K562 (cell line): ENCODE results near the gene HIF1AN. TPM values are rescaled to one million over a fixed set of nuclear protein-coding genes. Genes with fewer than 3 reads are reported as not detected.

Experiments
- BRF2 ChIP-seq: IDR thresholded peaks from 3 replicates; pipeline ENCODE4 v1.6.1; 2011; ENCODE audit warnings: borderline replicate concordance, mild to moderate bottlenecking; ENCODE audit not compliant: insufficient read length, insufficient read depth
- CBX8 ChIP-seq: fragments of 200-600 bp; sonication (generic); IDR thresholded peaks from 2 replicates; pipeline ENCODE4 v1.6.1; 2012; ENCODE audit warnings: borderline replicate concordance, mixed run types, low read depth, mild to moderate bottlenecking, moderate library complexity, mixed read lengths, low read length, control low read depth, inconsistent platforms; ENCODE audit not compliant: poor library complexity, severe bottlenecking; ENCODE audit errors: extremely low read depth
- ELF1 ChIP-seq: fragments of 200-800 bp; sonication (Bioruptor generic); IDR thresholded peaks from 2 replicates; pipeline ENCODE4 v1.6.1; 2016; ENCODE audit warnings: missing genetic modification characterization, missing compliant biosample characterization
- ESRRB ChIP-seq: fragments of 250-450 bp; sonication (Bioruptor Pico); IDR thresholded peaks from 2 replicates; pipeline ENCODE4 v1.5.0; 2020; ENCODE audit warnings: mild to moderate bottlenecking, moderate library complexity, borderline replicate concordance
- EWSR1 ChIP-seq: fragments of 450-650 bp; IDR thresholded peaks from 2 replicates; pipeline ENCODE4 v1.6.1; 2018; ENCODE audit warnings: borderline replicate concordance, mild to moderate bottlenecking, low read depth, moderate library complexity; ENCODE audit not compliant: partially characterized antibody
- GTF2B ChIP-seq: IDR thresholded peaks from 2 replicates; pipeline ENCODE4 v1.6.1; 2011; ENCODE audit not compliant: insufficient read length; ENCODE audit errors: extremely low read depth
- JUNB ChIP-seq: fragments of 450-650 bp; formaldehyde crosslinking; conservative IDR thresholded peaks from 2 replicates; pipeline ENCODE4 v1.4.0; 2020; ENCODE audit warnings: mild to moderate bottlenecking
- LEF1 ChIP-seq: fragments of 450-650 bp; IDR thresholded peaks from 2 replicates; pipeline ENCODE4 v1.6.1; 2016; ENCODE audit warnings: mild to moderate bottlenecking
- NRF1 ChIP-seq, 2 experiments: fragments of 450-650 bp; IDR thresholded peaks in 1 of 2; conservative IDR thresholded peaks in 1 of 2; 2 replicates each; pipeline ENCODE4 v1.6.1; 2014; ENCODE audit warnings: mild to moderate bottlenecking in 2 of 2
- POLR2AphosphoS5 ChIP-seq: IDR thresholded peaks from 2 replicates; pipeline ENCODE4 v1.6.1; 2011; ENCODE audit warnings: mild to moderate bottlenecking, low read depth, low read length, moderate library complexity; ENCODE audit not compliant: control insufficient read depth, insufficient read depth
- POLR2G ChIP-seq: fragments of 200-400 bp; formaldehyde crosslinking; IDR thresholded peaks from 2 replicates; pipeline ENCODE4 v1.6.1; 2017; ENCODE audit warnings: low read depth, mild to moderate bottlenecking, antibody characterized with exemption, low read length, moderate library complexity
- PTBP1 ChIP-seq: fragments of 200-400 bp; formaldehyde crosslinking; IDR thresholded peaks from 2 replicates; pipeline ENCODE4 v1.6.1; 2017; ENCODE audit warnings: low read depth, low read length
- RFX1 ChIP-seq: fragments of 450-650 bp; IDR thresholded peaks from 2 replicates; pipeline ENCODE4 v1.6.1; 2016; ENCODE audit warnings: mild to moderate bottlenecking, moderate library complexity
- SIN3A ChIP-seq, 2 experiments: fragments of 150-350 bp in 1 of 2; IDR thresholded peaks; 2 replicates each; pipeline ENCODE4 v1.6.1; 2011 to 2016; ENCODE audit warnings: borderline replicate concordance in 2 of 2, low read depth in 2 of 2, low read length in 2 of 2, mild to moderate bottlenecking in 2 of 2, moderate library complexity in 2 of 2; ENCODE audit not compliant: control insufficient read depth in 1 of 2
- SIRT6 ChIP-seq: IDR thresholded peaks from one replicate; pipeline ENCODE4 v1.6.1; 2012; ENCODE audit warnings: low read depth, mild to moderate bottlenecking, control low read depth, inconsistent platforms, low read length, moderate library complexity
- TAF9B ChIP-seq: fragments of 450-650 bp; IDR thresholded peaks from 2 replicates; pipeline ENCODE4 v1.6.1; 2018; ENCODE audit warnings: mild to moderate bottlenecking; ENCODE audit not compliant: partially characterized antibody
- ZBTB11 ChIP-seq, 3 experiments: fragments of 200-800 bp in 1 of 3; fragments of 250-450 bp in 1 of 3; fragments of 450-650 bp in 1 of 3; sonication (Bioruptor Pico) in 1 of 3; sonication (Bioruptor generic) in 1 of 3; formaldehyde crosslinking in 1 of 3; IDR thresholded peaks; 2 replicates each; pipeline versions ENCODE4 v1.6.1 to v1.8.0; 2016 to 2022; ENCODE audit warnings: mild to moderate bottlenecking in 2 of 3, missing genetic modification characterization in 2 of 3, missing compliant biosample characterization in 1 of 3, moderate library complexity in 1 of 3
- ZNF133 ChIP-seq: fragments of 250-450 bp; sonication (Bioruptor Pico); IDR thresholded peaks from 2 replicates; pipeline ENCODE4 v1.4.0; 2020; ENCODE audit warnings: mild to moderate bottlenecking
- ZNF253 ChIP-seq: fragments of 250-450 bp; sonication (Bioruptor Pico); conservative IDR thresholded peaks from 2 replicates; pipeline ENCODE4 v1.6.1; 2021; ENCODE audit warnings: mild to moderate bottlenecking
- ZNF583 ChIP-seq: fragments of 250-450 bp; sonication (Bioruptor Pico); IDR thresholded peaks from 2 replicates; pipeline ENCODE4 v1.4.0; 2020
- ZNF699 ChIP-seq: fragments of 250-450 bp; sonication (Bioruptor Pico); IDR thresholded peaks from 2 replicates; pipeline ENCODE4 v1.8.0; 2021; ENCODE audit warnings: mild to moderate bottlenecking, moderate library complexity; ENCODE audit not compliant: insufficient replicate concordance
- ZZZ3 ChIP-seq: fragments of 450-650 bp; IDR thresholded peaks from 2 replicates; pipeline ENCODE4 v1.6.1; 2016; ENCODE audit warnings: antibody characterized with exemption, mild to moderate bottlenecking, moderate library complexity
- polyA plus RNA-seq, 8 experiments: library from polyadenylated mRNA; depleted of rRNA in 4 of 8; stranded (reverse) in 5 of 8; unstranded in 3 of 8; fragments of >200 nt; fragmentation: Nextera tagmentation in 2 of 8; fragmentation: Illumina TruSeq in 1 of 8; extraction: Ambion mirVana in 2 of 8; extraction: Trizol in 1 of 8; gene quantifications; 2 replicates each; pipeline versions ENCODE4 v1.2.1 to v1.2.3, GENCODE V29; 2011 to 2014; ENCODE audit warnings: inconsistent platforms in 1 of 8, missing spikeins in 1 of 8
- total RNA-seq, 7 experiments: library from RNA; depleted of rRNA in 6 of 7; stranded (reverse); fragments of >200 nt in 6 of 7; fragmentation: Illumina TruSeq in 2 of 7; extraction: Trizol in 2 of 7; gene quantifications; 2 replicates each; pipeline versions ENCODE4 v1.2.1 to v1.2.3, GENCODE V29; 2011 to 2021; ENCODE audit warnings: low replicate concordance in 1 of 7

HIF1AN gene
- total and polyA plus RNA-seq, 9 of the 15 experiments (the other 6 are each of a cell fraction or from before 2014, with no cell fraction given), result 1.2 to 16.8 (median 6.9) TPM

GRCh38 chr10:100535715-100536353 is at the start of gene HIF1AN (continued):
- TF ChIP-seq POLR2AphosphoS5 (peak; percentile 67; the same call in 1 of the 2 replicates), LEF1 (no peak), ZNF133 (CRISPR knock-in tag) (no peak), ZNF253 (no peak), SIN3A (IDR thresholded peaks at IDR 0.05; ENCODE audit: borderline replicate concordance in 2 of 2, control insufficient read depth in 1 of 2, low read depth in 2 of 2, low read length in 2 of 2) (0 out of 4 replicates have a peak, but pooled peaks of 1 of the 2 experiments have one; percentile 13), TAF9B (peak; percentile 63), JUNB (CRISPR knock-in tag) (no peak), GTF2B (no peak), PTBP1 (no peak), ZBTB11 (CRISPR knock-in tag; IDR thresholded peaks at IDR 0.05) (peak in 1 of 3 experiments; percentile 36; a peak in 1 of 6 replicates), ESRRB (CRISPR knock-in tag) (no peak), ZNF699 (CRISPR knock-in tag) (no peak), EWSR1 (no peak), POLR2G (peak; percentile 85), CBX8 (no peak), RFX1 (peak; percentile 25; the same call in 1 of the 2 replicates), NRF1 (conservative IDR thresholded peaks at IDR 0.05 in 1 of 2, IDR thresholded peaks at IDR 0.05 in 1 of 2) (peak in 1 of 2 experiments; percentile 38; a peak in 2 of 4 replicates), ZZZ3 (no peak), ZNF583 (CRISPR knock-in tag) (no peak), ELF1 (tag) (peak; percentile 62; the same call in 1 of the 2 replicates), BRF2 (no peak), SIRT6 (no peak)
